K562 (cell line): ENCODE data around the gene SNU13. TPM values are rescaled to one million over a fixed set of nuclear protein-coding genes. Genes with fewer than 3 reads are reported as not detected.

ENCODE experiments used
- ATAC-seq: fragments of 200-7000 bp; cut with Tn5 transposase; 3 replicates; pipeline ENCODE4 v1.9.1; 2020; ENCODE audit warnings: moderate library complexity
- BruUV-seq: library from RNA; stranded (reverse); fragments of 400-500 nt; replicated peaks from 2 replicates; lab custom pipeline; 2021; lab: Mats Ljungman, UMichigan
- CTCF ChIA-PET: fragments of 300-600 bp; formaldehyde crosslinking; extraction: SDS; loops from one replicate; lab custom pipeline; 2021; ENCODE audit warnings: low intra/inter-chr PET ratio; lab: Yijun Ruan, JAX
- POLR2A ChIA-PET: fragments of 300-600, 350-650 bp; sonication (Branson Sonifier 250); formaldehyde crosslinking; extraction: SDS; loops from one replicate; lab custom pipeline; 2021; ENCODE audit warnings: antibody characterized with exemption, inconsistent platforms; lab: Yijun Ruan, JAX
- DNase-seq, 4 experiments: peaks; one replicate each; pipeline versions ENCODE4 v3.0.0 to v3.0.0-alpha.2; 2011 to 2018; ENCODE audit warnings: low spot score in 3 of 4, mixed read lengths in 3 of 4; ENCODE audit errors: extremely low read depth in 1 of 4
- FAIRE-seq: peaks from 2 replicates; lab custom pipeline; 2011; peaks lifted over from hg19 to GRCh38; lab: Jason Lieb, UNC
- H2AFZ ChIP-seq: 2 replicates; pipeline ENCODE4 v1.6.0; 2011; ENCODE audit warnings: low read depth, low read length, control low read depth, inconsistent platforms
- H3K27ac ChIP-seq: fragments of 200-600 bp; 3 replicates; pipeline ENCODE4 v1.8.0; 2011; ENCODE audit warnings: low read depth, mild to moderate bottlenecking, control low read depth, inconsistent platforms, low read length, moderate library complexity, mixed read lengths; ENCODE audit errors: extremely low read depth
- H3K27me3 ChIP-seq, 2 experiments: fragments of 300-600 bp in 1 of 2; 2 replicates in 1 of 2; 3 replicates in 1 of 2; pipeline versions ENCODE4 v1.6.0 to v1.8.0; 2011; ENCODE audit warnings: inconsistent platforms in 2 of 2, low read length in 2 of 2, mild to moderate bottlenecking in 1 of 2, mixed read lengths in 1 of 2, moderate library complexity in 1 of 2; ENCODE audit not compliant: control insufficient read depth in 2 of 2, insufficient read depth in 2 of 2
- H3K36me3 ChIP-seq: fragments of 300-600 bp; 3 replicates; pipeline ENCODE4 v1.8.0; 2011; ENCODE audit warnings: mild to moderate bottlenecking, low read length, inconsistent platforms; ENCODE audit not compliant: control insufficient read depth, insufficient read depth
- H3K4me1 ChIP-seq, 2 experiments: fragments of 200-600 bp in 1 of 2; replicated peaks in 1 of 2; 2 replicates in 1 of 2; 3 replicates in 1 of 2; pipeline versions ENCODE4 v1.5.1 to v1.8.0; 2011; ENCODE audit warnings: inconsistent platforms in 2 of 2, low read length in 2 of 2, mild to moderate bottlenecking in 1 of 2, mixed read lengths in 1 of 2, moderate library complexity in 1 of 2; ENCODE audit not compliant: control insufficient read depth in 2 of 2, insufficient read depth in 2 of 2
- H3K4me2 ChIP-seq: 2 replicates; pipeline ENCODE4 v1.6.1; 2011; ENCODE audit warnings: low read length, control low read depth, inconsistent platforms, mixed read lengths; ENCODE audit not compliant: insufficient read depth
- H3K4me3 ChIP-seq: fragments of 200-600 bp; sonication (generic), shearing (Covaris generic); 2 replicates; pipeline ENCODE4 v1.5.1; 2016; ENCODE audit warnings: control low read depth, inconsistent platforms
- H3K79me2 ChIP-seq: fragments of 200-600 bp; 3 replicates; pipeline ENCODE4 v1.8.0; 2011; ENCODE audit warnings: low read length, inconsistent platforms; ENCODE audit not compliant: control insufficient read depth, insufficient read depth
- H3K9ac ChIP-seq, 2 experiments: 2 replicates each; pipeline versions ENCODE4 v1.6.0 to v1.6.1; 2011; ENCODE audit warnings: low read depth in 2 of 2, low read length in 2 of 2, control low read depth in 1 of 2, inconsistent platforms in 1 of 2, mild to moderate bottlenecking in 1 of 2, mixed read lengths in 1 of 2; ENCODE audit not compliant: insufficient read depth in 1 of 2
- H3K9me1 ChIP-seq: one replicate; pipeline ENCODE4 v1.6.0; 2011; ENCODE audit warnings: inconsistent platforms, mild to moderate bottlenecking, low read length, moderate library complexity; ENCODE audit not compliant: control insufficient read depth, insufficient read depth
- H3K9me3 ChIP-seq: replicated peaks from 2 replicates; pipeline ENCODE4 v1.5.1; 2011; ENCODE audit warnings: low read depth, low read length, inconsistent platforms; ENCODE audit not compliant: control insufficient read depth, insufficient read depth
- H4K20me1 ChIP-seq: replicated peaks from 2 replicates; pipeline ENCODE4 v1.6.1; 2011; ENCODE audit warnings: low read length, inconsistent platforms, mixed read lengths; ENCODE audit not compliant: control insufficient read depth, insufficient read depth
- AFF1 ChIP-seq, 2 experiments: fragments of 450-650 bp; IDR thresholded peaks; 2 replicates each; pipeline ENCODE4 v1.6.1; 2018; ENCODE audit warnings: mild to moderate bottlenecking in 2 of 2, low read depth in 1 of 2; ENCODE audit not compliant: partially characterized antibody in 2 of 2
- CBFA2T2 ChIP-seq: fragments of 450-650 bp; conservative IDR thresholded peaks from 2 replicates; pipeline ENCODE4 v1.6.1; 2017; ENCODE audit warnings: mild to moderate bottlenecking
- CBFA2T3 ChIP-seq: fragments of 450-650 bp; IDR thresholded peaks from 2 replicates; pipeline ENCODE4 v1.6.1; 2017
- CHCHD3 ChIP-seq: fragments of 250-450 bp; sonication (Bioruptor Pico); IDR thresholded peaks from 2 replicates; pipeline ENCODE4 v2.1.2; 2022; ENCODE audit warnings: mild to moderate bottlenecking
- ETV1 ChIP-seq: fragments of 450-650 bp; conservative IDR thresholded peaks from 2 replicates; pipeline ENCODE4 v1.6.1; 2016; ENCODE audit warnings: missing genetic modification characterization, control low read depth, low read depth, missing compliant biosample characterization
- EWSR1 ChIP-seq: fragments of 450-650 bp; IDR thresholded peaks from 2 replicates; pipeline ENCODE4 v1.6.1; 2018; ENCODE audit warnings: borderline replicate concordance, mild to moderate bottlenecking, low read depth, moderate library complexity; ENCODE audit not compliant: partially characterized antibody
- NCOR1 ChIP-seq: fragments of 450-650 bp; IDR thresholded peaks from 2 replicates; pipeline ENCODE4 v1.6.1; 2016; ENCODE audit warnings: mild to moderate bottlenecking, moderate library complexity
- PRPF4 ChIP-seq: fragments of 200-400 bp; formaldehyde crosslinking; IDR thresholded peaks from one replicate; pipeline ENCODE4 v1.6.1; 2017; ENCODE audit warnings: low read length, low read depth, mild to moderate bottlenecking; ENCODE audit not compliant: insufficient read depth, poor library complexity, severe bottlenecking
- ZKSCAN8 ChIP-seq: fragments of 200-800 bp; sonication (Bioruptor generic); IDR thresholded peaks from 2 replicates; pipeline ENCODE4 v1.6.1; 2016; ENCODE audit warnings: missing genetic modification characterization, missing compliant biosample characterization
- WGBS: fragments of 100-300 bp; shearing (Covaris generic); methylation state at CpG from one replicate; pipeline ENCODE4 v1.1.6; 2016; ENCODE audit warnings: low coverage, mixed read lengths; ENCODE audit not compliant: insufficient coverage; ENCODE audit errors: missing lambda C conversion rate; 5-methylcytosine and 5-hydroxymethylcytosine counted together
- in situ Hi-C: fragments of 300-500 bp; cut with MboI; formaldehyde crosslinking; loops from 4 replicates; pipeline ENCODE4 v1.15.0; 2018; ENCODE audit warnings: inconsistent platforms, mixed read lengths
- intact Hi-C: fragments of 100-400 bp; cut with micrococcal nuclease; formaldehyde crosslinking; loops from 2 replicates; pipeline ENCODE4 v1.14.2; 2022
- polyA plus RNA-seq, 8 experiments: library from polyadenylated mRNA; depleted of rRNA in 4 of 8; stranded (reverse) in 5 of 8; unstranded in 3 of 8; fragments of >200 nt; fragmentation: Nextera tagmentation in 2 of 8; fragmentation: Illumina TruSeq in 1 of 8; extraction: Ambion mirVana in 2 of 8; extraction: Trizol in 1 of 8; gene quantifications; 2 replicates each; pipeline versions ENCODE4 v1.2.1 to v1.2.3, GENCODE V29; 2011 to 2014; ENCODE audit warnings: inconsistent platforms in 1 of 8, missing spikeins in 1 of 8
- total RNA-seq, 7 experiments: library from RNA; depleted of rRNA in 6 of 7; stranded (reverse); fragments of >200 nt in 6 of 7; fragmentation: Illumina TruSeq in 2 of 7; extraction: Trizol in 2 of 7; gene quantifications; 2 replicates each; pipeline versions ENCODE4 v1.2.1 to v1.2.3, GENCODE V29; 2011 to 2021; ENCODE audit warnings: low replicate concordance in 1 of 7

Gene SNU13
- total and polyA plus RNA-seq, 9 of the 15 experiments (the other 6 are each of a cell fraction or from before 2014, with no cell fraction given) = 185 to 981 (median 283) TPM

DNA sequence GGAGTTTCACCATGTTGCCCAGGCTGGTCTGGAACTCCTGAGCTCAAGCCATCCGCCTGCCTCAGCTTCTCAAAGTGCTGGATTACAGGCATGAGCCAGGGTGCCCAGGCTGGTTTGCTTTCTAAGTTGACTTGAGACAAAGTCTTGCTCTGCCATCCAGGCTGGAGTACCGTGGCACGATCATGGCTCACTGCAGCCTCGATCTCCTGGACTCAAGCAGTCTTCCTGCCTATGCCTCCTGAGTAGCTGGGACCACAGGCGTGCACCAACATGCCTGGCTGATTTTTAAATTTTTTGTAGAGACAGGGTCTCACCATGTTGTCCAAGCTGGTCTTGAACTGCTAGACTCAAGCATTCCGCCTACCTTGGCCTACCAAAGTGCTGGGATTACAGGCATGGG is 31.0 kb downstream of the SNU13 start (continued):
- TF ChIP-seq EWSR1 (no peak), PRPF4 (no peak)

- Histone ChIP-seq H3K36me3 (peaks cover 90% of the 10 kb centered on the region), H3K27ac (no peak overlapping the region), H2AFZ (no peak overlapping the region), H3K9me3 (no peaks in the 10 kb centered on the region), H3K9ac (no peak overlapping the region), H3K4me2 (no peak overlapping the region), H3K79me2 (no peaks in the 10 kb centered on the region), H3K4me3 (no peak overlapping the region), H3K27me3 (no peaks in the 10 kb centered on the region), H3K9me1 (no peaks in the 10 kb centered on the region), H4K20me1 (no peaks in the 10 kb centered on the region), H3K4me1 (no peaks in the 10 kb centered on the region)
- DNase-seq (peak in 2 of 4 experiments; percentile 21 to 30), ATAC-seq (no peak), FAIRE-seq (no peak)
- 70% methylated on average over 5 of the region's 5 CpGs for WGBS
- no TSS peak for BruUV-seq
- intact Hi-C loops = no loop called here
- in situ Hi-C loops = no loop called here
- CTCF ChIA-PET = no interaction called here
- POLR2A ChIA-PET = interaction anchor here (0.6 to 1.1 kb wide), 2 partner anchors 10 to 113 kb away, joined by 3 to 4 read pairs; no protein-coding TSS in a partner anchor
- peak; percentile 53 for TF ChIP-seq CBFA2T3
- TF ChIP-seq NCOR1 = peak; percentile 8; the same call in 1 of the 2 replicates
- TF ChIP-seq ZKSCAN8 (CRISPR knock-in tag) = peak; percentile 57; the same call in 1 of the 2 replicates
- TF ChIP-seq CHCHD3 (CRISPR knock-in tag) = no peak
- peak; percentile 43 for TF ChIP-seq CBFA2T2
- no peak for TF ChIP-seq ETV1
- no peak for TF ChIP-seq AFF1 (IDR thresholded peaks at IDR 0.05; ENCODE audit: low read depth in 1 of 2, partially characterized antibody in 2 of 2)
Measured at GRCh38 chr22:41656556-41656955, 32.1 kb downstream of the SNU13 start.
